Activated T-cell treated with anti-CD3 and anti-CD28 coated beads, Interleukin-2, amount 50 U/mL, for 4 hours (primary cell): ENCODE data around the gene CRIP1. TPM values are rescaled to one million over a fixed set of nuclear protein-coding genes. Genes with fewer than 3 reads are reported as not detected.
A peak's percentile ranks its signal among the peaks of the same experiment; 100 is the strongest.

Experiments used
- ATAC-seq, 2 donors: fragments of 200-7000 bp; cut with Tn5 transposase; one replicate each; pipeline ENCODE4 v1.10.0; 2021
- DNase-seq: peaks from one replicate; pipeline ENCODE4 v3.0.0-alpha.2; 2020
- H3K27me3 Mint-ChIP-seq: one replicate; pipeline ENCODE4 v1.8.0; 2021; ENCODE audit warnings: low read depth, mixed read lengths
- H3K36me3 Mint-ChIP-seq: one replicate; pipeline ENCODE4 v1.8.0; 2022; ENCODE audit warnings: mixed read lengths; ENCODE audit not compliant: insufficient read depth
- H3K4me1 Mint-ChIP-seq: one replicate; pipeline ENCODE4 v1.8.0; 2021; ENCODE audit warnings: low read depth, mixed read lengths
- H3K4me3 Mint-ChIP-seq: one replicate; pipeline ENCODE4 v1.8.0; 2021; ENCODE audit warnings: mild to moderate bottlenecking, moderate library complexity, mixed read lengths
- H3K9me3 Mint-ChIP-seq: one replicate; pipeline ENCODE4 v1.8.0; 2021; ENCODE audit warnings: mixed read lengths
- total RNA-seq, 3 donors: library from RNA; stranded (reverse); gene quantifications; one replicate each; pipeline ENCODE4 v1.2.1, GENCODE V29; 2021

The CRIP1 gene
- total RNA-seq, 3 donors from 2014 or later: 24.9 to 43.9 (median 33.5) TPM

- Mint-ChIP-seq H3K4me1 (no peaks in the 10 kb centered on the region), H3K27me3 (peaks cover 29% of the 10 kb centered on the region), H3K36me3 (no peaks in the 10 kb centered on the region), H3K9me3 (no peaks in the 10 kb centered on the region), H3K4me3 (no peak overlapping the region)
- DNase-seq: no peak
- no peak for ATAC-seq
These were observed 21.4 kb downstream of the CRIP1 start for GRCh38 chr14:105508069-105508468.

GRCh38 chr14:105508601-105509000, 21.9 kb downstream of the CRIP1 start:
- DNase-seq (no peak), ATAC-seq (no peak)

GRCh38 chr14:105517096-105517495, 30.4 kb downstream of the CRIP1 start:
- peaks cover 40% of the 10 kb centered on the region for H3K27me3 Mint-ChIP-seq
- no peaks in the 10 kb centered on the region for H3K36me3 Mint-ChIP-seq
- H3K4me3 Mint-ChIP-seq: no peak overlapping the region
- DNase-seq (no peak), ATAC-seq (no peak)
- H3K4me1 Mint-ChIP-seq: no peaks in the 10 kb centered on the region
- H3K9me3 Mint-ChIP-seq: no peaks in the 10 kb centered on the region

More at GRCh38 chr14:105508601-105509000, 21.9 kb downstream of the CRIP1 start:
- Mint-ChIP-seq H3K4me1 (no peaks in the 10 kb centered on the region), H3K27me3 (peaks cover 31% of the 10 kb centered on the region), H3K4me3 (no peak overlapping the region), H3K36me3 (no peaks in the 10 kb centered on the region), H3K9me3 (no peaks in the 10 kb centered on the region)

- H3K4me3 Mint-ChIP-seq: no peak overlapping the region
- H3K4me1 Mint-ChIP-seq: no peaks in the 10 kb centered on the region
- no peaks in the 10 kb centered on the region for H3K36me3 Mint-ChIP-seq
- DNase-seq (no peak), ATAC-seq (no peak)
- peaks cover 27% of the 10 kb centered on the region for H3K27me3 Mint-ChIP-seq
- no peaks in the 10 kb centered on the region for H3K9me3 Mint-ChIP-seq
These were observed 33.4 kb downstream of the CRIP1 start for GRCh38 chr14:105519946-105520698.

GRCh38 chr14:105525326-105525725, 38.6 kb downstream of the CRIP1 start:
- Mint-ChIP-seq H3K4me1 (peaks cover 18% of the 10 kb centered on the region), H3K4me3 (peak overlapping the region; percentile 54), H3K36me3 (no peaks in the 10 kb centered on the region), H3K9me3 (no peaks in the 10 kb centered on the region), H3K27me3 (peaks cover 5% of the 10 kb centered on the region)
- no peak for DNase-seq
- no peak for ATAC-seq

- H3K4me3 Mint-ChIP-seq: peak within 1 kb of the TSS; percentile 77
- no peaks in the 10 kb centered on the region for H3K36me3 Mint-ChIP-seq
- ATAC-seq (peak; percentile 11 to 14), DNase-seq (no peak)
- H3K9me3 Mint-ChIP-seq: no peaks in the 10 kb centered on the region
- H3K27me3 Mint-ChIP-seq: peaks cover 3% of the 10 kb centered on the region
- peaks cover 19% of the 10 kb centered on the region for H3K4me1 Mint-ChIP-seq
These were observed 39.4 kb downstream of the CRIP1 start, which contains the start of gene TMEM121 for GRCh38 chr14:105525861-105526775. TMEM121 (plus strand) TSS chr14:105526583; CDS start chr14:105528835, 2,252 bp downstream.

- Mint-ChIP-seq H3K27me3 (peaks cover 3% of the 10 kb centered on the region), H3K36me3 (no peaks in the 10 kb centered on the region), H3K4me1 (peaks cover 19% of the 10 kb centered on the region), H3K9me3 (no peaks in the 10 kb centered on the region), H3K4me3 (peak overlapping the region; percentile 77)
- no peak for ATAC-seq
- no peak for DNase-seq
These were observed 40.2 kb downstream of the CRIP1 start for GRCh38 chr14:105526776-105527380.

GRCh38 chr14:105527381-105527825, 40.7 kb downstream of the CRIP1 start:
- DNase-seq: no peak
- Mint-ChIP-seq H3K36me3 (no peaks in the 10 kb centered on the region), H3K4me3 (peak overlapping the region; percentile 77), H3K27me3 (peaks cover 3% of the 10 kb centered on the region), H3K4me1 (peaks cover 19% of the 10 kb centered on the region), H3K9me3 (no peaks in the 10 kb centered on the region)
- ATAC-seq: no peak

- DNase-seq (peak; percentile 76), ATAC-seq (peak; percentile 69 to 72)
- Mint-ChIP-seq H3K9me3 (no peaks in the 10 kb centered on the region), H3K36me3 (no peaks in the 10 kb centered on the region), H3K27me3 (peaks cover 3% of the 10 kb centered on the region), H3K4me1 (peaks cover 22% of the 10 kb centered on the region), H3K4me3 (peak overlapping the region; percentile 77)
These were observed 41.3 kb downstream of the CRIP1 start for GRCh38 chr14:105527826-105528585.

GRCh38 chr14:105528586-105529318, 42.1 kb downstream of the CRIP1 start:
- Mint-ChIP-seq H3K4me3 (peak overlapping the region; percentile 81), H3K9me3 (no peaks in the 10 kb centered on the region), H3K27me3 (peaks cover 3% of the 10 kb centered on the region), H3K36me3 (no peaks in the 10 kb centered on the region), H3K4me1 (peaks cover 22% of the 10 kb centered on the region)
- DNase-seq: peak; percentile 53
- ATAC-seq: peak; percentile 69 to 70

GRCh38 chr14:105529319-105529568, 42.6 kb downstream of the CRIP1 start:
- H3K36me3 Mint-ChIP-seq: no peaks in the 10 kb centered on the region
- peak overlapping the region; percentile 81 for H3K4me3 Mint-ChIP-seq
- no peaks in the 10 kb centered on the region for H3K9me3 Mint-ChIP-seq
- peaks cover 22% of the 10 kb centered on the region for H3K4me1 Mint-ChIP-seq
- ATAC-seq: peak; percentile 15 to 30
- peaks cover 3% of the 10 kb centered on the region for H3K27me3 Mint-ChIP-seq
- no peak for DNase-seq

- Mint-ChIP-seq H3K27me3 (peaks cover 3% of the 10 kb centered on the region), H3K4me1 (peaks cover 22% of the 10 kb centered on the region), H3K9me3 (no peaks in the 10 kb centered on the region), H3K4me3 (peak overlapping the region; percentile 81), H3K36me3 (no peaks in the 10 kb centered on the region)
- peak in 1 of 2 donors; percentile 5 for ATAC-seq
- DNase-seq: peak; percentile 32
These were observed 43.0 kb downstream of the CRIP1 start for GRCh38 chr14:105529569-105530284.
